Measurements from ENCODE around the gene SNRNP48.

Gene SNRNP48

GRCh38 chr6:7604003-7604402 is 14.0 kb downstream of the SNRNP48 start:
- no peak for DNase-seq

- no peak for DNase-seq
These were observed 14.5 kb downstream of the SNRNP48 start for GRCh38 chr6:7604506-7604905.

GRCh38 chr6:7615611-7616383 is 25.8 kb downstream of the SNRNP48 start:
- peak; percentile 58 to 70 for DNase-seq

GRCh38 chr6:7617801-7618764 is 28.1 kb downstream of the SNRNP48 start:
- DNase-seq = peak; percentile 62 to 81

GRCh38 chr6:7621761-7622160 is 31.8 kb downstream of the SNRNP48 start:
- no peak for DNase-seq

- peak; percentile 7 to 12 for DNase-seq
These were observed 35.1 kb downstream of the SNRNP48 start for GRCh38 chr6:7624796-7625710.

- DNase-seq = no peak
These were observed 38.5 kb downstream of the SNRNP48 start for GRCh38 chr6:7628479-7628878.

GRCh38 chr6:7628909-7629308 is 38.9 kb downstream of the SNRNP48 start:
- DNase-seq = no peak

GRCh38 chr6:7629321-7629720 is 39.3 kb downstream of the SNRNP48 start:
- no peak for DNase-seq

- no peak for DNase-seq
These were observed 40.8 kb downstream of the SNRNP48 start for GRCh38 chr6:7630792-7631191.

- no peak for DNase-seq
These were observed 41.5 kb downstream of the SNRNP48 start for GRCh38 chr6:7631466-7631865.

GRCh38 chr6:7632501-7633290 is 42.7 kb downstream of the SNRNP48 start:
- no peak for DNase-seq

GRCh38 chr6:7633361-7633760 is 43.4 kb downstream of the SNRNP48 start:
- no peak for DNase-seq

- DNase-seq = no peak
These were observed 46.2 kb downstream of the SNRNP48 start for GRCh38 chr6:7636151-7636550.

GRCh38 chr6:7637533-7637932 is 47.5 kb downstream of the SNRNP48 start:
- no peak for DNase-seq

GRCh38 chr6:7639427-7639826 is 49.4 kb downstream of the SNRNP48 start:
- DNase-seq = no peak

GRCh38 chr6:7640016-7640415 is 50.0 kb downstream of the SNRNP48 start:
- no peak for DNase-seq

GRCh38 chr6:7640607-7641577 is 50.9 kb downstream of the SNRNP48 start:
- no peak for DNase-seq

- DNase-seq = no peak
These were observed 52.8 kb downstream of the SNRNP48 start for GRCh38 chr6:7642791-7643190.

- DNase-seq = no peak
These were observed 54.4 kb downstream of the SNRNP48 start for GRCh38 chr6:7644417-7644816.

GRCh38 chr6:7646394-7646793 is 56.4 kb downstream of the SNRNP48 start:
- no peak for DNase-seq
